GM23338 (cell line): Measurements from ENCODE around the gene LYRM9. TPM values are rescaled to one million over a fixed set of nuclear protein-coding genes. Genes with fewer than 3 reads are reported as not detected.

ENCODE experiments used
- ATAC-seq: fragments of 200-7000 bp; cut with Tn5 transposase; 3 replicates; pipeline ENCODE4 v1.9.1; 2020
- DNase-seq: peaks from one replicate; pipeline ENCODE4 v3.0.0-alpha.2; 2015; ENCODE audit warnings: low spot score
- H2AFZ ChIP-seq: fragments of 200-600 bp; sonication (generic); 2 replicates; pipeline ENCODE4 v1.8.0; 2016; ENCODE audit warnings: antibody characterized with exemption, mild to moderate bottlenecking, moderate library complexity
- H3F3A ChIP-seq: fragments of 200-600 bp; sonication (generic); replicated peaks from 2 replicates; pipeline ENCODE4 v1.8.0; 2017; ENCODE audit warnings: antibody characterized with exemption, mixed run types, low read depth
- H3K27ac ChIP-seq: fragments of 200-600 bp; sonication (generic); 2 replicates; pipeline ENCODE4 v1.6.1; 2016; ENCODE audit warnings: low read depth
- H3K27me3 ChIP-seq: fragments of 200-600 bp; sonication (generic); 2 replicates; pipeline ENCODE4 v1.8.0; 2016; ENCODE audit warnings: mild to moderate bottlenecking, mixed run types, moderate library complexity; ENCODE audit not compliant: insufficient read depth
- H3K36me3 ChIP-seq: fragments of 200-600 bp; sonication (generic); 2 replicates; pipeline ENCODE4 v1.8.0; 2016; ENCODE audit warnings: mild to moderate bottlenecking; ENCODE audit not compliant: insufficient read depth
- H3K4me1 ChIP-seq: fragments of 200-600 bp; sonication (generic); 2 replicates; pipeline ENCODE4 v1.8.0; 2016; ENCODE audit warnings: mild to moderate bottlenecking, moderate library complexity; ENCODE audit not compliant: insufficient read depth
- H3K4me2 ChIP-seq: fragments of 200-600 bp; sonication (generic); 2 replicates; pipeline ENCODE4 v1.7.1; 2017; ENCODE audit warnings: mixed run types
- H3K4me3 ChIP-seq: fragments of 200-600 bp; sonication (generic); 2 replicates; pipeline ENCODE4 v1.6.1; 2016; ENCODE audit warnings: mixed run types
- H3K79me2 ChIP-seq: fragments of 200-600 bp; sonication (generic); replicated peaks from 2 replicates; pipeline ENCODE4 v1.8.0; 2017; ENCODE audit warnings: mild to moderate bottlenecking; ENCODE audit not compliant: insufficient read depth
- H3K9me2 ChIP-seq: fragments of 200-600 bp; sonication (generic); 2 replicates; pipeline ENCODE4 v1.8.0; 2017; ENCODE audit not compliant: insufficient read depth
- H4K20me1 ChIP-seq: fragments of 200-600 bp; sonication (generic); replicated peaks from 2 replicates; pipeline ENCODE4 v1.8.0; 2017; ENCODE audit warnings: mild to moderate bottlenecking; ENCODE audit not compliant: insufficient read depth
- H3K27ac Mint-ChIP-seq: 2 replicates; pipeline ENCODE4 v1.8.0; 2020; ENCODE audit warnings: inconsistent platforms, mild to moderate bottlenecking, moderate library complexity, mixed read lengths
- H3K27me3 Mint-ChIP-seq: 3 replicates; pipeline ENCODE4 v1.8.0; 2022; ENCODE audit warnings: low read depth, mild to moderate bottlenecking, moderate library complexity, mixed read lengths, inconsistent platforms; ENCODE audit not compliant: insufficient read depth, poor library complexity
- H3K36me3 Mint-ChIP-seq: 3 replicates; pipeline ENCODE4 v1.8.0; 2021; ENCODE audit warnings: low read depth, mild to moderate bottlenecking, inconsistent platforms, moderate library complexity, mixed read lengths
- H3K4me1 Mint-ChIP-seq: 3 replicates; pipeline ENCODE4 v1.8.0; 2020; ENCODE audit warnings: mild to moderate bottlenecking, inconsistent platforms, mixed read lengths
- H3K4me3 Mint-ChIP-seq: 3 replicates; pipeline ENCODE4 v1.8.0; 2021; ENCODE audit warnings: moderate library complexity, mild to moderate bottlenecking, inconsistent platforms, mixed read lengths
- H3K9me3 Mint-ChIP-seq: 3 replicates; pipeline ENCODE4 v1.8.0; 2020; ENCODE audit warnings: moderate library complexity, mild to moderate bottlenecking, inconsistent platforms, mixed read lengths
- CREB1 ChIP-seq: fragments of 250-450 bp; sonication (Bioruptor Pico); IDR thresholded peaks from 2 replicates; pipeline ENCODE4 v1.5.0; 2020; ENCODE audit warnings: low read depth, mild to moderate bottlenecking, moderate library complexity
- EZH2 ChIP-seq: fragments of 200-600 bp; sonication (generic); IDR thresholded peaks from one replicate; pipeline ENCODE4 v1.8.0; 2017; ENCODE audit warnings: antibody characterized with exemption, mild to moderate bottlenecking, low read depth; ENCODE audit not compliant: unreplicated experiment
- EZH2phosphoT487 ChIP-seq: fragments of 200-600 bp; sonication (generic); IDR thresholded peaks from one replicate; pipeline ENCODE4 v1.8.1; 2018; ENCODE audit warnings: antibody characterized with exemption; ENCODE audit not compliant: unreplicated experiment
- JUNB ChIP-seq: IDR thresholded peaks from one replicate; pipeline ENCODE4 v1.6.1; 2016; ENCODE audit warnings: antibody characterized with exemption; ENCODE audit not compliant: unreplicated experiment
- NANOG ChIP-seq: IDR thresholded peaks from 2 replicates; pipeline ENCODE4 v1.6.1; 2016; ENCODE audit warnings: antibody characterized with exemption, borderline replicate concordance
- POLR2AphosphoS5 ChIP-seq: IDR thresholded peaks from 2 replicates; pipeline ENCODE4 v1.6.1; 2016; ENCODE audit warnings: antibody characterized with exemption, low read depth
- STAT1 ChIP-seq: IDR thresholded peaks from one replicate; pipeline ENCODE4 v1.6.1; 2016; ENCODE audit warnings: antibody characterized with exemption; ENCODE audit not compliant: unreplicated experiment
- ZNF114 ChIP-seq: fragments of 250-450 bp; sonication (Bioruptor Pico); IDR thresholded peaks from 2 replicates; pipeline ENCODE4 v1.5.0; 2020; ENCODE audit warnings: mild to moderate bottlenecking, moderate library complexity
- ZNF331 ChIP-seq: fragments of 250-450 bp; sonication (Bioruptor Pico); IDR thresholded peaks from 2 replicates; pipeline ENCODE4 v1.5.0; 2020; ENCODE audit warnings: low read depth, mild to moderate bottlenecking, moderate library complexity
- ZNF462 ChIP-seq: fragments of 250-450 bp; sonication (Bioruptor Pico); IDR thresholded peaks from 2 replicates; pipeline ENCODE4 v1.5.0; 2020; ENCODE audit warnings: mild to moderate bottlenecking, moderate library complexity
- polyA plus RNA-seq: library from polyadenylated mRNA; unstranded; fragments of >200 nt; fragmentation: Nextera tagmentation; extraction: Ambion mirVana; gene quantifications from 2 replicates; pipeline ENCODE4 v1.2.1, GENCODE V29; 2016
- total RNA-seq: library from RNA; depleted of rRNA; stranded (reverse); fragments of >200 nt; shearing (Covaris generic); gene quantifications from 2 replicates; pipeline ENCODE4 v1.2.3, GENCODE V29; 2014
- TF ChIP-seq, protein P1 (sequence below), 2 experiments: fragments of 200-600 bp in 1 of 2; sonication (generic) in 1 of 2; conservative IDR thresholded peaks; 2 replicates each; pipeline versions ENCODE4 v1.5.1 to v1.6.1; 2016 to 2017; ENCODE audit warnings: antibody characterized with exemption in 2 of 2, low read depth in 2 of 2, mild to moderate bottlenecking in 2 of 2, moderate library complexity in 1 of 2
- TF ChIP-seq, protein P2 (sequence below): IDR thresholded peaks from 2 replicates; pipeline ENCODE4 v1.6.1; 2016; ENCODE audit warnings: antibody characterized with exemption
- TF ChIP-seq, protein P3 (sequence below): IDR thresholded peaks from one replicate; pipeline ENCODE4 v1.6.1; 2018; ENCODE audit warnings: antibody characterized with exemption; ENCODE audit not compliant: unreplicated experiment

Gene LYRM9
- total and polyA plus RNA-seq, 2 experiments from 2014 or later = 4.7 to 6.2 TPM

DNA sequence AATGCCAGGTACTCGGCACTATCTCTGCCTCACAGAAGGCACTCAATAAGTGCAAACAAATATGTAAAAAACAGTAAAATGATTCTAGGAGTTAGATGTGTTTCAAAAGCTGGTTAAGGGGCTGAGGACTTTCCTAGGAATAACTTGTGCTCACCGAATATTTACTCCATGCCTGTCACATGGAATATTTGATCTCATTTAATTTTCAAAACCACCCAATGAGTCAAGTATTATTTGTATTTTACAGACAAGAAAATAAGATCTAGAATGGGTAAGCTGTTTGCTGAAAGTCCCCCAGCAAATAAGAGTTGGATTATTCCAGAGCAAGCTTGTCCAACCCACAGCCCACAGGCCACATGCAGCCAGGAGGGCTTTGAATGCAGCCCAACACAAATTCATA lies 34.6 kb upstream of the LYRM9 start:
- Histone ChIP-seq H3K79me2 (no peaks in the 10 kb centered on the region), H3K27ac (no peak overlapping the region), H2AFZ (no peak overlapping the region), H4K20me1 (no peaks in the 10 kb centered on the region), H3K9me2 (peaks cover 4% of the 10 kb centered on the region; the same call in 1 of the 2 replicates), H3F3A (no peaks in the 10 kb centered on the region), H3K36me3 (no peaks in the 10 kb centered on the region), H3K4me1 (no peaks in the 10 kb centered on the region), H3K4me3 (no peak overlapping the region), H3K27me3 (no peaks in the 10 kb centered on the region), H3K4me2 (no peak overlapping the region)
- no peak for DNase-seq
- no peaks in the 10 kb centered on the region for H3K9me3 Mint-ChIP-seq
- H3K27ac Mint-ChIP-seq = no peak overlapping the region
- no peaks in the 10 kb centered on the region for H3K36me3 Mint-ChIP-seq
- no peaks in the 10 kb centered on the region for H3K4me1 Mint-ChIP-seq
- no peak for ATAC-seq
- no peak overlapping the region for H3K4me3 Mint-ChIP-seq
- H3K27me3 Mint-ChIP-seq = peaks cover 5% of the 10 kb centered on the region
- TF ChIP-seq, protein P1, sequence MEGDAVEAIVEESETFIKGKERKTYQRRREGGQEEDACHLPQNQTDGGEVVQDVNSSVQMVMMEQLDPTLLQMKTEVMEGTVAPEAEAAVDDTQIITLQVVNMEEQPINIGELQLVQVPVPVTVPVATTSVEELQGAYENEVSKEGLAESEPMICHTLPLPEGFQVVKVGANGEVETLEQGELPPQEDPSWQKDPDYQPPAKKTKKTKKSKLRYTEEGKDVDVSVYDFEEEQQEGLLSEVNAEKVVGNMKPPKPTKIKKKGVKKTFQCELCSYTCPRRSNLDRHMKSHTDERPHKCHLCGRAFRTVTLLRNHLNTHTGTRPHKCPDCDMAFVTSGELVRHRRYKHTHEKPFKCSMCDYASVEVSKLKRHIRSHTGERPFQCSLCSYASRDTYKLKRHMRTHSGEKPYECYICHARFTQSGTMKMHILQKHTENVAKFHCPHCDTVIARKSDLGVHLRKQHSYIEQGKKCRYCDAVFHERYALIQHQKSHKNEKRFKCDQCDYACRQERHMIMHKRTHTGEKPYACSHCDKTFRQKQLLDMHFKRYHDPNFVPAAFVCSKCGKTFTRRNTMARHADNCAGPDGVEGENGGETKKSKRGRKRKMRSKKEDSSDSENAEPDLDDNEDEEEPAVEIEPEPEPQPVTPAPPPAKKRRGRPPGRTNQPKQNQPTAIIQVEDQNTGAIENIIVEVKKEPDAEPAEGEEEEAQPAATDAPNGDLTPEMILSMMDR (conservative IDR thresholded peaks at IDR 0.05; ENCODE audit: low read depth in 2 of 2) = no peak
- TF ChIP-seq EZH2 (no peak), ZNF462 (CRISPR knock-in tag) (no peak), NANOG (no peak), STAT1 (no peak), EZH2phosphoT487 (no peak), CREB1 (no peak), ZNF114 (no peak), ZNF331 (CRISPR knock-in tag) (no peak), JUNB (no peak), POLR2AphosphoS5 (no peak)
- TF ChIP-seq, protein P2, sequence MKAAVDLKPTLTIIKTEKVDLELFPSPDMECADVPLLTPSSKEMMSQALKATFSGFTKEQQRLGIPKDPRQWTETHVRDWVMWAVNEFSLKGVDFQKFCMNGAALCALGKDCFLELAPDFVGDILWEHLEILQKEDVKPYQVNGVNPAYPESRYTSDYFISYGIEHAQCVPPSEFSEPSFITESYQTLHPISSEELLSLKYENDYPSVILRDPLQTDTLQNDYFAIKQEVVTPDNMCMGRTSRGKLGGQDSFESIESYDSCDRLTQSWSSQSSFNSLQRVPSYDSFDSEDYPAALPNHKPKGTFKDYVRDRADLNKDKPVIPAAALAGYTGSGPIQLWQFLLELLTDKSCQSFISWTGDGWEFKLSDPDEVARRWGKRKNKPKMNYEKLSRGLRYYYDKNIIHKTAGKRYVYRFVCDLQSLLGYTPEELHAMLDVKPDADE = no peak
- TF ChIP-seq, protein P3, sequence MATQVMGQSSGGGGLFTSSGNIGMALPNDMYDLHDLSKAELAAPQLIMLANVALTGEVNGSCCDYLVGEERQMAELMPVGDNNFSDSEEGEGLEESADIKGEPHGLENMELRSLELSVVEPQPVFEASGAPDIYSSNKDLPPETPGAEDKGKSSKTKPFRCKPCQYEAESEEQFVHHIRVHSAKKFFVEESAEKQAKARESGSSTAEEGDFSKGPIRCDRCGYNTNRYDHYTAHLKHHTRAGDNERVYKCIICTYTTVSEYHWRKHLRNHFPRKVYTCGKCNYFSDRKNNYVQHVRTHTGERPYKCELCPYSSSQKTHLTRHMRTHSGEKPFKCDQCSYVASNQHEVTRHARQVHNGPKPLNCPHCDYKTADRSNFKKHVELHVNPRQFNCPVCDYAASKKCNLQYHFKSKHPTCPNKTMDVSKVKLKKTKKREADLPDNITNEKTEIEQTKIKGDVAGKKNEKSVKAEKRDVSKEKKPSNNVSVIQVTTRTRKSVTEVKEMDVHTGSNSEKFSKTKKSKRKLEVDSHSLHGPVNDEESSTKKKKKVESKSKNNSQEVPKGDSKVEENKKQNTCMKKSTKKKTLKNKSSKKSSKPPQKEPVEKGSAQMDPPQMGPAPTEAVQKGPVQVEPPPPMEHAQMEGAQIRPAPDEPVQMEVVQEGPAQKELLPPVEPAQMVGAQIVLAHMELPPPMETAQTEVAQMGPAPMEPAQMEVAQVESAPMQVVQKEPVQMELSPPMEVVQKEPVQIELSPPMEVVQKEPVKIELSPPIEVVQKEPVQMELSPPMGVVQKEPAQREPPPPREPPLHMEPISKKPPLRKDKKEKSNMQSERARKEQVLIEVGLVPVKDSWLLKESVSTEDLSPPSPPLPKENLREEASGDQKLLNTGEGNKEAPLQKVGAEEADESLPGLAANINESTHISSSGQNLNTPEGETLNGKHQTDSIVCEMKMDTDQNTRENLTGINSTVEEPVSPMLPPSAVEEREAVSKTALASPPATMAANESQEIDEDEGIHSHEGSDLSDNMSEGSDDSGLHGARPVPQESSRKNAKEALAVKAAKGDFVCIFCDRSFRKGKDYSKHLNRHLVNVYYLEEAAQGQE = no peak
